ACHN (cell line): ENCODE results near the gene CELSR1.
"Not testable (repeated sequence)": the region's sequence is repeated elsewhere in the genome, so short reads cannot be mapped to it uniquely, and the experiment has no call there.

Experiments
- DNase-seq: peaks from one replicate; pipeline ENCODE4 v3.0.0-alpha.2; 2015
- in situ Hi-C: cut with HindIII; loops from 2 replicates; pipeline ENCODE4 v1.10.0; 2017; ENCODE audit warnings: low sequenced_read_pairs, low pct_ligation_motif_present, low pct_unique_long_range_greater_than_20kb

The CELSR1 gene

GRCh38 chr22:46521994-46522393 lies 15.4 kb downstream of the CELSR1 start:
- in situ Hi-C loops, result no loop called here
- no peak for DNase-seq

GRCh38 chr22:46520880-46521279 lies 16.5 kb downstream of the CELSR1 start:
- in situ Hi-C loops, result no loop called here
- no peak for DNase-seq

GRCh38 chr22:46519377-46519776 lies 18.0 kb downstream of the CELSR1 start:
- in situ Hi-C loops, result no loop called here
- DNase-seq, result no peak

- in situ Hi-C loops, result no loop called here
- no peak for DNase-seq
Observed at GRCh38 chr22:46518542-46519325, 18.7 kb downstream of the CELSR1 start.

GRCh38 chr22:46518038-46518437 lies 19.4 kb downstream of the CELSR1 start:
- in situ Hi-C loops, result no loop called here
- no peak for DNase-seq

DNA sequence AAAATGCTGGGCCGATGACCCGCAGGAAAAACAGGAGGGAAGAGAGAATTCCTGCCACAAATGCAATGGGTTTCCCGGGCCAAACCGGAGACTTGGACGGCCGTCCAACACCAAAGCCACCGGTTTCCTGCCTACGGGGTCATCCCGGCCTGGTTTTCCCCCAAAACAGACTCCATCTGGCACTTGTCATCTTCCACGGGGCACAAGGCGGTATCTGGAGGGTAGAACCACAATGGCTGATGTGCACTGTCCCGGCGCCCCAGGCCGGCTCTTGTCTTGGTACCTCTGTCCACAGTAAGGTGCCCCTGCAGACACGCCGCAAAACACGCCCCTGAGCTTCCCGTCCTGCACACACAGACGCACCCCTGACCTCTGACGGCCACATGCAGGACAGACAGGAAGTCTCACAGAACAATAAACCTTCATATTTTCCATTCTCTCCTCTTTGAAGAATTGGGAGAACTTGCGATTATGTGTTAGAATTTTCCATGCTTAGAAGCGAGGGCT lies 20.1 kb downstream of the CELSR1 start:
- DNase-seq, result no peak
- in situ Hi-C loops, result no loop called here

DNA sequence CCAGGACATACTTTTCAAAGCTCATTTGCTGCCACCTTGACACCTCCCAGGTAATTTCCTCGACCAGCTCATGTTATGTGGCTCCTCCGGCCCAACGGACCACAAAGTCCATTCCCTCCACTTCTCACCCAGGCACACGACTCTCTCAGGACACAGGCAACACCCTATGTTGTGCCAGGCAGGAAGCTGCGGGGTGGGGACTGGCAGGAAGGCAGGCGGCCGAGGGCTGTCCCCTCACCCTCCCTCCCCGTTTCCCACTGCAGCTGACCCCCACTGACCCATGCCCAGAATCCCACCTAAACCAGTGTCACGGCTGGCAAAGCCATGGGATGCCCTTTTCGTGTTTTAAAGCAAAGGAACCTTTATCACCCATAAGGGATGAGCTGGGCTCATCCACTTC lies 20.8 kb downstream of the CELSR1 start:
- DNase-seq, result no peak
- in situ Hi-C loops, result no loop called here

- in situ Hi-C loops, DNase-seq: not testable (repeated sequence)
Observed at GRCh38 chr22:46516112-46516487, 21.3 kb downstream of the CELSR1 start.

GRCh38 chr22:46515208-46516111 lies 22.0 kb downstream of the CELSR1 start:
- in situ Hi-C loops, result no loop called here
- DNase-seq, result peak; percentile 25

DNA sequence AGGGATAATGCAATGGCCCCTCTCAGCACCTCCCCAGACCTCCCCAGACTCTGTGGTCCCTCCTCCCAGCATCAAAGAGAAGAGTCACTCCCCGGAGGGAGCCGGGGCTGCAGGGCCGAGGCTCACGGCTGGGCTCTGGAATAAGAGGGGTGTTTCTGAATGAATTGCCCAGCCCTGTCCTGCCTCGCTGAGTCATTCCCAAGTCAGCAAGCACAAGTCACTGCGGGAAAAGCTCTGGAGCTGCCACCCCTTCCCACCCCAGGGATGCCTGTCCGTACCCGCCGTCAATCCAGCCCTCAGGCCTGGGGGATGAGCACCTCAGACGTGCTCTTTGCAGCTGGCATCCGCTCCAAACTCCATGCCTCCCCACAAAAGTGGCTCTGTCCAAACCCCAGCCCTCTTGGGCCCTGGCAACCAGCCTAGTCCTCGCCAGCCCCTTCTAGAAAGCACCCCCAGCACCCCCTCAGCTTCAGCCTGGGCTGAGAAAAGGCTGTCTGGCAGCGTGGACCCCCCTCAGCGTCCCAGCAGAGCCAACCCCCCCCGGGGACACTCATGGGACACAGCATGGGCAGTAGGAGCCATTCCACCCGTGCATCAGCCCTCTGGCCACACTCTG lies 22.7 kb downstream of the CELSR1 start:
- in situ Hi-C loops, result no loop called here
- peak; percentile 56 for DNase-seq

DNA sequence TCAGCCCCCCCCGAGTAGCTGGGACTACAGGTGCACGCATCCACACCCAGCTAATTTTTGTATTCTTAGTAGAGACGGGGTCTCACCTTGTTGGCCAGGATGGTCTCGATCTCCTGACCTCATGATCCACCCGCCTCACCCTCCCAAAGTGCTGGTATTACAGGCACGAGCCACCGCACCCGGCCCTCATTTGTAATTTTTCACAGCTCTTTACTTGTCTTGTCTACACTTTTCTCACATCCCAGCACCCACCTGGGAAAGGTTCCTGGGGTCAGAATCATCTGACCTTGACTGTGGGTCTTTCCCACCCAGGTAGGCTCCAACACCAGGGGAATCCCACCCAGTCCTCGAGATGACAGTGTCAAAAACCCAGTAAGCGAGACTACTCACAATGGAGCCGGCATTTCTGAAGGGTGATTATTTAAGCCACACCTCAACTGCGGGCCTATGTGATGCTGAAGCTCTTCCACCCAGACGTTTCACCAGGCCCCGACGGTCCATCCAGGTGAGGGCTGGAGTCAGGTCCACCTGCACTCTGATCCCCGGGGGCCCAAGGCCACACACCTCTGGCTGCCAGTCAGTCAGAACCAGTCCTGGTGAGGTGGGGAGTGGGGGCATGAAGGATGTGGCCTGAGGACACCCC lies 23.4 kb downstream of the CELSR1 start:
- in situ Hi-C loops, result no loop called here
- no peak for DNase-seq

- no peak for DNase-seq
Observed at GRCh38 chr22:46512683-46513082, 24.7 kb downstream of the CELSR1 start.

DNA sequence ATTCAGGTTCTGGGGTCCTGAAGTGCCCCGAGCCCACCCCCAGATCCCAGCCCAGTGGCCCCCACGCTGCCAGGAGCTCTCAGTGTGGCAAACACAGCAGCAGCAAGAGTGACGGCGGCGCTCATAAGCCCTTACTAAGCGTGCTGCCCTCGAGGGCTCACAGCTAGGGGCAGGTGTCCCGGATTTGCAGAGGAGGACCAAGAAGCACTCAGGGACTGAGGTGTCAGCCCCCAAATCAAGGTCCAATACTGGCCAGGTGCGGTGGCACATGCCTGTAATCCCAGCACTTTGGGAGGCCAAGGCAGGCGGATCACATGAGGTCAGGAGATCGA lies 25.4 kb downstream of the CELSR1 start:
- in situ Hi-C loops, result no loop called here
- no peak for DNase-seq

More at GRCh38 chr22:46512683-46513082, 24.7 kb downstream of the CELSR1 start:
- in situ Hi-C loops, result no loop called here

GRCh38 chr22:46511151-46512038 lies 26.0 kb downstream of the CELSR1 start:
- in situ Hi-C loops, result no loop called here
- no peak for DNase-seq

DNA sequence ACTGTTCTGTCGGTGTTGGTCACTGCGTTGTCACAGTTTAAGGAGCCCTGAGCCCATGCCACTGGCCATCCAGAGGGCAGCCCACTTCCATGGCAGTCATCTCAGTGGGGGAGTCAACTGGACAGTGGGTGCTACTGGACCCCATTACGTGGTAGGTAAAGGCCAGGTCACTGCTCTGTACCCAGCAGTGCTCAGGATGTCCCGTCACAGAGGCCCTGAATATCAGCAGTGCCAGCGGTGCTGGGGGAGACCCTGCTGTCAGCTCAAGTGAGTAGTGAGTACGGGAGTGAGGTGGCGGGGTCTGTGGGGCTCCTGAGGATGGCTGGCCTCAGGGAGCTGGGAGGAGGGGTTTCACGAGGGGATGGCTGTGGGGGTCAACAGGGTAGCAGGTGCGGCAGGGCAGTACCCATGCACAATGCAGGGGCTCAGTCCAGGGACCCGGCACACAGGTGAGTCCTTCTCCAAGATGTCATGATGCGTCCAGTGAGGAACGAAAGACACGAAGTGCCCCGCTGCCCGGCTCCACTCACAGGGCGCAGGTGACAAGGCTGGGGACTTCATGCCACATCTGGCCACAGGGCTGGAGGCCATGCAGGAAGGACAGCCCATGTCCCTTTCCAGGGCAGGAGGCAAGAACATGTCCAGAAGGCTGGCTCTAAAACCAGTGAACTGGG lies 27.9 kb downstream of the CELSR1 start:
- DNase-seq, result no peak
- in situ Hi-C loops, result no loop called here

GRCh38 chr22:46508491-46508999 lies 28.9 kb downstream of the CELSR1 start:
- in situ Hi-C loops, result no loop called here
- no peak for DNase-seq
